ENCODE results near the gene TMEM204. TPM values are rescaled to one million over a fixed set of nuclear protein-coding genes. Genes with fewer than 3 reads are reported as not detected.

Gene TMEM204
- polyA plus RNA-seq, 1 of the 3 experiments (the other 2 are of a cell fraction) = 2.3 TPM

GRCh38 chr16:1541293-1542165 is 8.1 kb downstream of the TMEM204 start:
- WGBS (ENCODE audit: low lambda C conversion rate) = 91% methylated on average over 10 of the region's 41 CpGs
- no peaks in the 10 kb centered on the region for H4K20me1 ChIP-seq (ENCODE audit: insufficient read depth)
- POLR2A ChIA-PET = no interaction called here
- H3K4me3 ChIP-seq (ENCODE audit: low read depth in 2 of 2, low read length in 1 of 2) = no peak overlapping the region
- TF ChIP-seq TEAD4 (IDR thresholded peaks at IDR 0.05; ENCODE audit: borderline replicate concordance, insufficient read depth) (no peak), TCF12 (IDR thresholded peaks at IDR 0.05) (no peak), FOSL2 (IDR thresholded peaks at IDR 0.05; ENCODE audit: borderline replicate concordance, low read depth) (no peak), NRF1 (IDR thresholded peaks at IDR 0.05; ENCODE audit: low read depth, low read length) (no peak), RCOR1 (IDR thresholded peaks at IDR 0.05; ENCODE audit: low read length) (no peak), GATA2 (CRISPR knock-in tag; IDR thresholded peaks at IDR 0.05) (no peak), MAX (IDR thresholded peaks at IDR 0.05; ENCODE audit: low read depth) (no peak), FOXJ3 (CRISPR knock-in tag; IDR thresholded peaks at IDR 0.05) (no peak), SIN3A (IDR thresholded peaks at IDR 0.05; ENCODE audit: borderline replicate concordance, low read depth, low read length) (no peak), FOXM1 (IDR thresholded peaks at IDR 0.05; ENCODE audit: low read depth) (no peak), GABPA (IDR thresholded peaks at IDR 0.05; ENCODE audit: low read depth) (no peak), SMC3 (IDR thresholded peaks at IDR 0.05; ENCODE audit: low read depth, low read length) (no peak), CHD2 (IDR thresholded peaks at IDR 0.05; ENCODE audit: low read length, partially characterized antibody) (no peak), USF2 (IDR thresholded peaks at IDR 0.05; ENCODE audit: borderline replicate concordance, low read depth, low read length) (no peak), MEF2A (IDR thresholded peaks at IDR 0.05; ENCODE audit: borderline replicate concordance, low read depth) (no peak), TAF1 (IDR thresholded peaks at IDR 0.05; ENCODE audit: borderline replicate concordance, low read depth, low read length) (no peak), NFIC (IDR thresholded peaks at IDR 0.05; ENCODE audit: borderline replicate concordance) (no peak), YY1 (IDR thresholded peaks at IDR 0.05; ENCODE audit: low read depth) (no peak)
- H3K4me1 ChIP-seq (ENCODE audit: control insufficient read depth in 1 of 2, insufficient read depth in 2 of 2, low read depth in 1 of 2, low read length in 1 of 2) = peaks cover 9 to 10% of the 10 kb centered on the region in 2 experiments; a peak in 3 of 4 replicates
- H2AFZ ChIP-seq (ENCODE audit: low read depth) = no peak overlapping the region
- H3K79me2 ChIP-seq (ENCODE audit: insufficient read depth) = no peaks in the 10 kb centered on the region
- H3F3A ChIP-seq (replicated peaks; ENCODE audit: insufficient read depth) = peaks cover 7% of the 10 kb centered on the region
- H3K27me3 ChIP-seq (ENCODE audit: insufficient read depth) = no peaks in the 10 kb centered on the region
- CTCF ChIA-PET = no interaction called here
- H3K4me2 ChIP-seq = no peak overlapping the region
- no peaks in the 10 kb centered on the region for H3K9me2 ChIP-seq
- H3K27ac ChIP-seq (ENCODE audit: low read depth in 2 of 2, low read length in 1 of 2) = no peak overlapping the region
- H3K9ac ChIP-seq = no peak overlapping the region
- peaks cover 0 to 24% of the 10 kb centered on the region in 2 experiments for H3K36me3 ChIP-seq (replicated peaks in 1 of 2; ENCODE audit: control insufficient read depth in 1 of 2, insufficient read depth in 2 of 2, low read length in 1 of 2)
- H3K9me3 ChIP-seq = no peaks in the 10 kb centered on the region
- DNase-seq = no peak

- no peak overlapping the region for H3K9ac ChIP-seq
- H3K27ac ChIP-seq (ENCODE audit: low read depth in 2 of 2, low read length in 1 of 2) = no peak overlapping the region
- 100% methylated on average over 2 of the region's 2 CpGs for WGBS (ENCODE audit: low lambda C conversion rate)
- no peaks in the 10 kb centered on the region for H3K9me2 ChIP-seq
- peaks cover 9 to 10% of the 10 kb centered on the region in 2 experiments; a peak in 3 of 4 replicates for H3K4me1 ChIP-seq (ENCODE audit: control insufficient read depth in 1 of 2, insufficient read depth in 2 of 2, low read depth in 1 of 2, low read length in 1 of 2)
- H3K4me2 ChIP-seq = no peak overlapping the region
- H4K20me1 ChIP-seq (ENCODE audit: insufficient read depth) = no peaks in the 10 kb centered on the region
- no peaks in the 10 kb centered on the region for H3K9me3 ChIP-seq
- H3K36me3 ChIP-seq (replicated peaks in 1 of 2; ENCODE audit: control insufficient read depth in 1 of 2, insufficient read depth in 2 of 2, low read length in 1 of 2) = peaks cover 0 to 25% of the 10 kb centered on the region in 2 experiments
- ChIA-PET CTCF (no interaction called here), POLR2A (no interaction called here)
- peaks cover 7% of the 10 kb centered on the region for H3F3A ChIP-seq (replicated peaks; ENCODE audit: insufficient read depth)
- no peak overlapping the region for H2AFZ ChIP-seq (ENCODE audit: low read depth)
- H3K4me3 ChIP-seq (ENCODE audit: low read depth in 2 of 2, low read length in 1 of 2) = no peak overlapping the region
- no peaks in the 10 kb centered on the region for H3K27me3 ChIP-seq (ENCODE audit: insufficient read depth)
- DNase-seq = no peak
- no peaks in the 10 kb centered on the region for H3K79me2 ChIP-seq (ENCODE audit: insufficient read depth)
- TF ChIP-seq JUND (IDR thresholded peaks at IDR 0.05) = no peak
- no peak for TF ChIP-seq RCOR1 (IDR thresholded peaks at IDR 0.05; ENCODE audit: low read length)
- no peak for TF ChIP-seq FOSL2 (IDR thresholded peaks at IDR 0.05; ENCODE audit: borderline replicate concordance, low read depth)
- TF ChIP-seq USF2 (IDR thresholded peaks at IDR 0.05; ENCODE audit: borderline replicate concordance, low read depth, low read length) = no peak
- no peak for TF ChIP-seq USF1 (IDR thresholded peaks at IDR 0.05; ENCODE audit: borderline replicate concordance, low read depth)
- no peak for TF ChIP-seq FOXM1 (IDR thresholded peaks at IDR 0.05; ENCODE audit: low read depth)
- TF ChIP-seq GABPA (IDR thresholded peaks at IDR 0.05; ENCODE audit: low read depth) = no peak
- no peak for TF ChIP-seq MXI1 (IDR thresholded peaks at IDR 0.05; ENCODE audit: low read depth, low read length)
- TF ChIP-seq POLR2AphosphoS5 (IDR thresholded peaks at IDR 0.05; ENCODE audit: low read depth, low read length) = no peak
- TF ChIP-seq NFIC (IDR thresholded peaks at IDR 0.05; ENCODE audit: borderline replicate concordance) = no peak
- no peak for TF ChIP-seq RAD21 (IDR thresholded peaks at IDR 0.05; ENCODE audit: low read length)
- TF ChIP-seq IRF3 (IDR thresholded peaks at IDR 0.05; ENCODE audit: low read depth, low read length) = no peak
Measured at GRCh38 chr16:1542166-1542500, 8.7 kb downstream of the TMEM204 start.
